ENCODE results near the gene C3orf38.
"Not testable (repeated sequence)": the region's sequence is repeated elsewhere in the genome, so short reads cannot be mapped to it uniquely, and the experiment has no call there.

Gene C3orf38

DNA sequence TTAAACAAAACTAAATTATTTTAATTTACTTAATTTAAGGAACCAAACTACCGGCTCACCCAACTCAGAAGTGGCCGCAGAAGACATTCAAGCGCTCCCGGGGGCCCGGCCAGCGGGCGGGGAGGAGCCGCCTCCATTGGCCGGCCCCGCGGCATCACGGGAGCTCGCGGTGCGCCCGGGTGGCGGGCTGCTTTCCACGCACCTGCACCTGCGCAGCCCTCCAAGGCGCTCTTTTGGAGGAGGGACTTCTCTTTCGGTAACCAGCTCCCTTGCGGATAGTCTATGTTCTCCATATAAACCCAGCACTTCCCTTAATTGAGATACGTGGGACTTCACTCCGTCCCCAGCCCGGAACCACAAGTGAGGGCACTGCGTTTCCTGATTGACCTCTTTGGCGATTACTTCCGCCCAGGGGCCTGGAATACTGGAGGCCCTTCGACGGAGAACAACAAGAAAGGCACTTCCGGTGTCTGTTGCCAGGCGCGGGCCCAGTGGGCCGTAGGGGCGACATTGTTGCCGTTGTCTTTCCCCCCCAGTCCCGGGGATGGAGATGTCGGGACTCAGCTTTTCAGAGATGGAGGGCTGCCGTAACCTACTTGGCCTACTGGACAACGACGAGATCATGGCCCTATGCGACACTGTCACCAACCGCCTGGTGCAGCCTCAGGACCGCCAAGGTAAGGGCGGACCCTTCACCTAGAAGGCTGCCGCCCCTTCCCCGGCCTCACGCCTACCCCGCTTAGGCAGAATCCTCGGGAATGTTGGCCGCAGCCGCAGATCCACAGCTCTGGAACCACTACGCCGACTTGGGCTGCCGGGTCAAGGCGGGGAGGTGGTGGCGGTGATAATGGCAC is at the start of gene C3orf38:
TSS of gene C3orf38 (plus strand) at position 451 of the 854 bp plus-strand sequence. CDS start at position 545, 94 bp downstream.
- peak; percentile 80 for DNase-seq (ENCODE audit: low spot score)

DNA sequence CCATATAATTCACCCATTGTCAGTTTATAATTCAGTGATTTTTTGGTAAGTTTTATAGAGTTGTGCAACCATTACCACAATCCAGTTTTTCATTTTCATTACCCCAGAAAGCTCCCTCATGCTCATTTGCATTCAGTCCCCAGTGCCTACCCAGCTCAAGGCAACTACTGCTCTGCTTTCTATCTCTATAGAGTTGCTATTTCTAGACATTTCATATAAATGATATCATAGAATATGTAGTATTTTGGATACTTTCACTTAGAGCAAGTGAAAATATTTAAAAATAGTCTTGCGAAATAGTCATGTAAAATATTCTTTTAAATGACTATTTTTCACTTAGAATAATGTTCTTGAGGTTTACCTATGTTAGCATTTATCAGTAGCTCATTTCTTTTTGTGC is 48.6 kb upstream of the C3orf38 start:
- DNase-seq (ENCODE audit: low spot score): no peak

DNA sequence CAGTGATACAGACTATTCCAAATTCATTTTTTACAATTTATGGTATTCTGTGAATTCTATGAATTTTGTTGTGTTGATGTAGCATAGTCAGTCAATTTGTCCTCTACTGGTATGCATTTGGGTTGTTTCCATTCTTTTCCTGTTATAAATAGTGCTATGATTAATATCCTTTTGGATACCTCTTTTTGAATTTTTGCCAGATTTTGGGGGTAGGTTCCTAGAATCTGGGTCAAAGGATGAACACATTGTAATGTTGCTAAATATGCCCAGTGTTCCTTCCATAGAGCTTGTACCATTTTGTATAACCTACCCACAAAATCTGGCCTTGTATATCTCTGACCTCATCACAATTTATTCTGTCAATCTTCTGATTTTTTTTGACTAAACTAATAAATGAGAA is 44.4 kb upstream of the C3orf38 start:
- no peak for DNase-seq (ENCODE audit: low spot score)

DNA sequence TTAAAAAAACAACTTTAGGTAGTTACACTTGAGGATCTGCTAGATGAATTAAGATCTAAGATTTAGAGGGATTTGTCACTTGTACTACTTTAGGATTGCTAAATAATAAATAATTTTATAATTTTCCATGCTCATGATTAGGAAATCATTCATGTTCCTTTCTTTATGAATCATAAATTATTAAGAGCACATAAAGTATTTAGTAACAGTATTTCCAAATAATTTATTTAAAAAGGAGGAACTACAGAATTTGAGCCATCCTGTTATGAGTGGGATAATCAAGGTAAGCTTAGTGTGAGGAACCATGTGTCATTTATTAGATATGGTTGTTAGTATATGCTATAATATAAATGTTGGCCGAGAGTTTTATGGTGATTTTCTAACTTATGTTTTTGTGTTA is 37.5 kb upstream of the C3orf38 start:
- DNase-seq (ENCODE audit: low spot score): no peak

DNA sequence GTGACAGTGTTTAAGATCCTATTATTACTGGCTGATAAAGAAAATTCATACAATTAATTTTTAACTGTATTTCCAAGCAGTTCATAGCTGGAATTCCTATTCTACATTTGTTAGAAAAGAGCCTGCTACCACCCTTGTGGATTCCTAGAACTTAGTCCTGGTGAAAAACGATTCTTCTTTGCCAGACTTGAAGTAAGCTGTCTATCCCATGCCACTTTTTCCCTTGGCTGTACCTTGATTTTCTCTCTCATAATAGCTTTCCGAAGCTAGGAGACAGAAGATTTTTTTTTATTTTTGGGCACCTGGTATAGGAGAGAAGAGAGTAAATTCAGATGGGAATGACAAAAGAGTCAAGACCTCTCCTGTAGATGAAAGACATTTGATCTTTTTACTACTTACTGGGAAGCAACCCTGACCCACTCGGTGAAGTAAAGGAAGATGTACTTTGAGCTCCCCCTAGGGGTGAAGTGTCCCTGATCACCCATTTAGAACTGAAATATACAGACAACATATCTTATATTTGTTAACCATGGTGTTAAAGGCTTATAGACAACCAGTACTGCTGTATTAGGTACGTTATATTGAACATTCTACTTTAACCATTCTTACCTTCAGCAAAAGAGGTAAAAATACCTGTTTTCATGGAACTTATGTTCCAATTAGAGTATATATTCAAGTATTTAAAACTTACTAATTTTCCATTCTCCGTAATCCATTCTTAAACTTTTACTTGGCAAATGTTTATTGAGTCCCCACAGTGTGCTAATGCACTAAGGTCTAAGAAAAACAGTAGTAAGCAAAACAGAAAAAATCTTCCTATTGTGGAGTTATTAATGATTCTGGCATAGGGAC is 36.2 kb upstream of the C3orf38 start:
- DNase-seq (ENCODE audit: low spot score): peak; percentile 83

DNA sequence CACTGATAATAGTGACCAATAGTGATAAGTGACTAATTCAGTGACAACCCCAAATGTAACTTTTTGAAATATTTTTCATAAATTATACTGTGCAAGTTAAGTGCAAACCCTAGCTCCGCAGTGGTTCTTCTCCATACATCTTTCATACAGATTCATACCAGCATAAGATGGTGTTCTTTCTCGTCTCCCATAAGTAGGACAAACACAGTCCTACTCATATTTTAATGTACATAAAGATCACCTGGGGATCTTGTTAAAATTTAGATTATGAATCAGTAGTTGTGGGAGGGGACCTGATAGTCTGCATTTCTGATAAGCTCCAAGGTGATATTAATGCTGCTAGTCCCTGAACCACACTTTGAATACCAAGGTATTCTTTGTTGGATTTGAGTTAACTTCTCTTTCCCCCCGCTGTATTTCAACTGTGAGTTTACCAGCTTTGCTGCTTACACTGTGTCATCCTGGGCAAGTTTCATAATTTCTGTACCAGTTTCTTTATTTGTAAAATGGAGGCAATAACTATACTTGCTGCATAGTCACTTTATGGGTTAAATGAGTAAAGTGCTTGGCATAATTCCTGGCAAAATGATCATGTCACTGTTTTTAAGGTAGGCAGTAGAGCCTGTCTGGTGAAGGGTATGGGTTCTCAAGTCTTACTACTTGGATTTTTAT is 34.7 kb upstream of the C3orf38 start:
- DNase-seq (ENCODE audit: low spot score): no peak

DNA sequence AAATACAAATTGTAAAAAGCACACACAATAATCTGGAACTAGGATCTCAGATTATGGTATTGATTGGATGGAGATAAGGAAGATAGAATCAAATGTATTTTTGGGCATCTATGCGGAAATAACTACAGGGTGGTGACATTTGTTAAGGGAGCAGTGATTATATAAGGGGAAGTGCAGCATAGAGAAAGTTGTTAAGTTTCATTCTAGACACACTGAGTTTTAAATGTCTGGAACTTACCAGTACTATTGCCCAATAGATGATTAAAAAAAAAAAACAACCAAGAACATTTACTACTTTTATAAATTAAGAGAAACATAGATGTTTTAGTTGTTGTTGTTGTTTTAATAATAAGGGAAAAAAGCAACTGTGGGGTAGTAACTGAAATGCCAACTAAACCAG is 32.1 kb upstream of the C3orf38 start:
- no peak for DNase-seq (ENCODE audit: low spot score)

DNA sequence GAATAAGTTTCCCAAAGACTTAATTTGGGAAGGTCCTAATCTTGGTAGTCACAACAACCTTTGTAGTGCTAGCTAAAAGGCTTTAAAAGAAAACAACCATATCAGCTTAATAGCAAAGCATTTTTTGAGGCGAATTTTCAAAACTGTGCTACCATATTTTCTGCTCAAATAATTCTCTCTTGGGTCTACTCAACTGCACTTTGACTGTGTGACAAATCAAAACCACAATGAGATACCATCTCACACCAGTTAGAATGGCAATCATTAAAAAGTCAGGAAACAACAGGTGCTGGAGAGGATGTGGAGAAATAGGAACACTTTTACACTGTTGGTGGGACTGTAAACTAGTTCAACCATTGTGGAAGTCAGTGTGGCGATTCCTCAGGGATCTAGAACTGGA is 31.2 kb upstream of the C3orf38 start:
- DNase-seq (ENCODE audit: low spot score): not testable (repeated sequence)

DNA sequence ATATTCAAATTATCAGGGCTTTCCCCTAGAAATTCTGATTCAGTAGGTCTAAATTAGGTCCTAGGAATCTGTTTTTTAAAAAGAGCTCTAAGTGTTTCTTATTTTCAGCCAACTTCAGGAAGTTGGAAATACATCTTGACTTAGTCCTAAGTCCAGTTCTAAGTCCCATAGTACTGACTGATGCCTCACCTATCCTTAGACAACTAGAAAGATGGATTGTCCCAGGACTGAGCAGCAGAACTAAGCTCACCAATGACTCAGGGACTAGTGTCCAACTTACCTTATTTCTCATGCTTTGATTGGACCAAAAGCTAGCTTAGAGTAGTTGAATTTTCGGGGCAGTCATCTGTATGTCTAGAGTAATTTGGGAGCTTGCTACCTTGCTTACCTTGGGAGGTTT is 26.2 kb upstream of the C3orf38 start:
- no peak for DNase-seq (ENCODE audit: low spot score)

DNA sequence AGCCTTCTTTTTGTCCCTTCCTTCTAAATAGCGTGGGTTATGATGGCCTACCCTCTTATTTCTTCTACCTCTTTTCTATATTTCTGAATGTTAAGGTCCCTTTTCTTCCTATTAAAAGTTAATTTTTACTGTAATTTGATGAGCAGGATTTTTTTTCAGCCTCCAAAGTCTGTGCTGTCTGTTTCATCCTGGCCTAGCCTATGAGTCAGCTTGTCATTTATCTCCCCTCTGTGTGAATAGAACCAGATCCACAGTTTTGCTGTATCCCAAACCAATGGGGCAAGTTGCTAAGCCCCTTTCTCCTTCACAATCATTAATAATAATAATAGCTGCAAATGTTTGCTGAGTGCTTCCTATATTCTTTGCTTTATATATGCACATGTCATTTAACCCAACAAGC is 18.1 kb upstream of the C3orf38 start:
- no peak for DNase-seq (ENCODE audit: low spot score)

DNA sequence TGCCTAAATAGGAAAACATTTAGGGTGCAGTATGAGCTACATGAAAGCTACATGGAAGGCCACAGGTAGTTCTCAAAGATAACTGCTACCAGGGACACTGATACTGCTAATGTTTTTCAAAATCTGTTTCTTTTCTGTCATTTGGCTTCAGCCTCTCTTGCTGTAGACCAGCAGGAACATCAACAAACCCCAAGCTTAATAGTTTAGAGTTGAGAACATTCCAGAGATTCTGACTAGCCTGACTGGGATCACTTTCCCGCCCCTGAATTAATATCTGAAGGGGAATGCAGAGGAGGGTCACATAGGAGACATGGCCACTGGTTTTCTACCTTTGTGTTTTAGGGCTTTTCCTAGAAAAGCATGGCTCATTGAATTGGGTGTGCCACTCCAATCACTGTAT is 16.9 kb upstream of the C3orf38 start:
- DNase-seq (ENCODE audit: low spot score): no peak

DNA sequence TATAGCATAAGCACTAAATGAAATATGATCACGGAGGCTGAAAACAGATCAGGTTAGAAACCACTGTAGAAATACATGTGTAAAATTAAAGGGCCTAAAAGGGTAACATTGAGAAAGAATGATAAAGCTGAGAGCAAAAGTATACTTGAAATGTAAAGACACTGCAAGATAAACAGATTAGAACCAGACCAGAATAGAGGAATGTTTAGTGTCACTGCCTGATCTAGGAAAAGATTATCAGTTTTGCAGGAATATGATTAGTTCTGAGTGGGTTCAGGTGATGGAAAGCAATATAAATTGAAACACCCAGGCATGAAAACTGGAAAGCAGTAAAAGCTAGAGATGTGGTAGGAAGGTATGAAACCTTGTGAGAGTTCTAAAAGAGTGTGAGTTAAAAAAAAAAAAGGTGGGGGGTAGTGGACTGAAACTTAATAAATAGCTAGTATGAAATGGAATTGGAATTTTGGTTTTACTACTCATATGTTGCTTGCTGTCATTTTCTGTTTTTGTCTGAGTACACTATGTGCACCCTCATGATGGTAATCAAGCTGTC is 16.0 kb upstream of the C3orf38 start:
- DNase-seq (ENCODE audit: low spot score): no peak

DNA sequence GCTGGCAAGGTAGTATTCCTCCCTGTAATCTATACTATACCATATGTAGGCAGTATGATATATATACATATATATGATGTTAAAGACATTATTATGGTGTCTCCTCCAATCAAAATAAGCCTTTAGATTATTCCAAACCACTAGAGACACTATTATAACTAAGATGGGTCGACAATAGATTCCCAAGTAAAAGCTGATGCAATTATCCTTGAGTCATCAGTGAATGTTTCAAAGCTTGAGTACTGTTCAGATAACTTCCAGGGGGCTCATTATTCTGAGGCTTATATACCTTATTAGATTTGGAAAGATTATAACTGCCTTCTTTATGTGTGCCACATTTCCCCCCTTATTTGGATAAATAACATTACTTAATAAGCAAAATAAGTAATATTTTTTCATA is 11.9 kb upstream of the C3orf38 start:
- DNase-seq (ENCODE audit: low spot score): no peak

DNA sequence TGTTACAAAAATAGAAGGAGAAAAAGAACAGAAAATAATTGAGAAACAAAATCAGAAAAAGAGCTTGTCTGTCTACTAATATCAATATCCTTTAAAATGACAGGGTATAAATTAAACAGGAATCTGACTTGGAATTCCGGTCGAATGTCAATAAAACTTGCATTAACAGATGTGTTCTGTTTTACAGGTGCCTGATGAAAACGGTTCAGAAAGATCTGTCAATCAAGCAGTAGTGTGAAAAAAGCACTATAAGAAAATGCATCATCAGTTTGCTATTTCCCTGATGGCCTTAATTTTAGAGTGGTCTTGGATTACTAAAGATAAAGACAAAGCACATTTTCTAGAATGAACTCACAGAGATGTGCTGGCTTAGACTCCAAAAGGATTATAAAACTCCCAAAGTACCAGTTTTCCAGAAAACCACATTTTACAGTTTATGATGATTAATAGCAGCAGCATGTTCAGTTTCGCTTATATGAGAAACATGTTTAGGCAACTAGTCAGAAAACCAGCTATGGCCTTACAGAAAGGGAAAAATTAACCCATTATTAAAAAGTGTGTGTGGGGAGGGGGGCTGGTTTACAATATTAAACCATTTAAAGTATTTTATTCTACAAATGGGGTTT is 8.2 kb upstream of the C3orf38 start:
- DNase-seq (ENCODE audit: low spot score): no peak

DNA sequence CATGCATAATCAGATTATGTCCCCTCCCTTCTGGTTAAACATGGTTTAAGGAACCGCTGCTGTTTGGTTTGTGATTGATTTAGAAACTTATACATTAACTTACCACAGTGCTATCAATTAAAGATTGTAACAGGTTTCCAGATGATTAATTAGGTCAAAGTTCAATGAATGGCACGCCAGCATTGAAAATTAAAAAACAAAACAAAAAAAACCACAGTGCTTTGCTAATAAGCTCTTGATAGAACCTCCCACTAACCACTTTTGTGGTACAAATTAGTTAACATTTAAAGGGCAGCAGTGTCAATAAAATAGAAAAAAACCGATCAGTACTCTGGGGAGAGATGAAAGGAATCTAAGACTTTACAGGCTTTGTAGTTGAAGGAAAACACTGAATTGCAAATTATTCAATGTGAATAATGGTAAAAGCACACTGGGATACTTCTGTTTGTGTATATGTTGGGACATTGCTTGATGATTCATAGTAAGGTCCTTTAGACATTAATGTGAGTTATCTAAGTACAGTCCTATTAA is 7.6 kb upstream of the C3orf38 start:
- DNase-seq (ENCODE audit: low spot score): no peak

DNA sequence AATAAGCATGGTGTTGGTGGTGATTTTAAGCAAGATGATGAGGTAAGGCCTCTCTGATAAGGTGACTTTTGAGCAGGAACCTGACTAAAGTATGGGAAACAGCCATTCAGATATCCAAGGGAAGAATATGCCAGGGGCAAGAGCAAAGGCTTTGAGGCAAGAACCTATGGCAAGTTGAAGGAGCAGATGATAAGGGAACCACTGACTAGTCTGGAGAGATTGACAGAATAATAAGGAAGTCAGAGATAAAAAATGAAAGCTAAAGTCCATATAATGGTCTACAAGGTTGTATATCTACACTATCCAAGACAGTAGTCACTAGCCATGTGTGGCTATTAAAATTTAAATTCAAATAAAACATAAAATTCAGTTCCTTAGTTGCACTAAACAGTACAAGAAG is 2.5 kb upstream of the C3orf38 start:
- DNase-seq (ENCODE audit: low spot score): no peak

DNA sequence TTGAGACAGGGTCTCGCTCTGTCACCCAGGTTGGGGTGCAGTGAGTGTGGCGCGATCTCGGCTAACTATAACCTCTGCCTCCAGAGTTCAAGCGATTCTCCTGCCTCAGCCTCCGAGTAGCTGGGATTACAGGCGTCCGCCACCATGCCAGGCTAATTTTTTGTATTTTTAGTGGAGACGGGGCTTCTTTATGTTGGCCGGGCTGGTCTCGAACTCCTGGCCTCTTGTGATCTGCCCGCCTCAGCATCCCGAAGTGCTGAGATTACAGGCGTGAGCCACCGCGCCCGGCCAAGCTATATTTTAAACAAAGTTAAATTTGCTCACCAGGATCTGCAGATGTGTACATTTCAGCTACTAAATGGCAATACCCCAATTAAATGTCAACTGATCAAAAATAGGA is 1.1 kb upstream of the C3orf38 start:
- DNase-seq (ENCODE audit: low spot score): no peak

DNA sequence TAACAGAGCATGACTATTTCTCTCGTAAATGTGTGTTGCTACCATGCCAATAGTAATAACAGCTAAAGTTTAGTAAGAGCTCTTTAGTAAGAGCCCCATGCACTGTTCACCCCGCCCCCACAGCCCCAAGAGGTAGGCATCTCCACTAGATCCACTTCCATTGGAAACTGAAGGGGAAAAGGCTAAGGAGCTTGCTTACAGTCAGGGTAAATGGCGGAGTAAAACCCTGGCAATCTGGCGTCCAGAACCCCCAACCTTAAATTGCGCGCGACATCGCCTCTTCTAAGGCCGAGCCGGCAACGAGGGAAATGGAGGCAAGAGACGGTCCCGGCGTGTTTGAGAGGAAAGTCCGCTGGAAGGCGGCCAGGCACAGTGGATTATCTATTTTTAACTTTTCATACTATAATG is 654 bp upstream of the C3orf38 start:
- peak; percentile 44 for DNase-seq (ENCODE audit: low spot score)

DNA sequence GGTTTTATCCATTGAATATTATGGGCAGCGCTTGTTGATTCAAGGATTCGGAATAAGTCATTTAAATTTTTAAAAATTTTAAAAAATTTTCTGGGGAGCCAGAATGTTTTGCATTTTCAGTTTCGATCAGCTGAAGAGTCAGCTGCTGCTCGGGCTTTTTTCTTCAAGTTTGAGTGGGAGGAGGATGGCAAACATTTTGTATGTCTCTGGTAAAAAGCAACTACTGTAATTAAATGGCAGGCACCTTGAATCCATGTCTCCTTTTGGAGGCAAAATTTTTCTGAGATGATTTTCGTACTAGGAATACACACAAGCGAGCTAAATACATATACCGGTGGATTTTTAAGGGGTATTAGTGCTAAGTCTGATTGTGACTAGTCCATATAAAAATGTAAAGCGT is 612 bp downstream of the C3orf38 start:
- peak; percentile 31 for DNase-seq (ENCODE audit: low spot score)

DNA sequence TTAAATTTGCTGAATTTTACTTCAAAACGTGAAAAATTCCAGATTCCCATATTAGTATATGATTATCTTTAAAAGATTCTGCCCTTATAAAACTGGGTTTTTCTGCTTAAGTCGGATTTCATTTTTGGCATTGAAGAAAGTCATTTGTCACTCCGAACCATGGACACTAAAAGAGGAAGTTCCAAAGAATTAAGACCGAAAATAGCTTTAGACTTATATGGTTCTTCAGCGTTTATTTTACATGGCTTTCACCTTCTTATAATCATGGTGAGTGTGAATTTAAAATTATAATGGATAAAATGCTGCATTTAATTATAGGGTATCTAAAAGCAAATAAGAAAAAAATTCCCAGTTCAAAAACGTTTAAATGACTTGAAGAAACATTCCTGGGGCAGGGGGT is 1.0 kb downstream of the C3orf38 start:
- no peak for DNase-seq (ENCODE audit: low spot score)

DNA sequence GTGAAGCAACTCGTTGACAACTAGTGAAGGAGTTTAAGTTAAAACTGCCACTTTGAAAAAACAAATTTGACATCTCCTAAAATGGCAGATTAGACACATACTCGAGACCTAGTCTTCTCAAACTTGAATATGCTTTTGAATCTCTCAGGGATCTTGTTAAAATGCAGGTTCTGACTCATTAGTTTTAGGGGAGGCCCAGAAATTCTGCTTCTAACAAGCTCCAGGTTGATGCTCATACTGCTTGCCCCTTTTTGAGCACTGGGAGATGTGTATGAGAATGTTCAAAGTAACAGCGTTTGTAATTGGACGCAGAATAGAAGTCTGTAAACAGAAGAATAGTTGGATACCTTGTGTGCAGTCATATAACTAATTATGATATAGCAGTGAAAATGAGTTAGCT is 1.6 kb downstream of the C3orf38 start:
- peak; percentile 12 for DNase-seq (ENCODE audit: low spot score)

DNA sequence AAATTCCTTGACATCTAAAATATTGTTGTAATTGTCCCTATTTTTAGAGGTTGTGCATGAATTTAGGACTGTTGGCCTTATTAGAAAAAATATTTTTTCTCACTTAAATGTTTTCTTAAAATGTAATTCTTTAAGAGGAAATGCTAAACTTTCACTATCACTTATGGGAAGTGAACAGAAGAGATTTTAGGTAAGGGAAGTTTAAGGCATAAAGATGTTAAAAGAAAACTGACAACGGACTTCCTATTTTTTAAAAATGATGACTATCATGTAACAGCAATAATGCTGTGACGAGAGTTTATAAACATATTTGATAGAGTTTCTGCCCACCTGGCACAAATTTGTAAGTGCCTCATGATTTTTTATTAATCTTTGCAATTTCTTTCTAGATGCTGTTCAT is 3.1 kb downstream of the C3orf38 start:
- DNase-seq (ENCODE audit: low spot score): no peak
